Activated CD8-positive, alpha-beta memory T cell treated with anti-CD3 and anti-CD28 coated beads for 36 hours (primary cell): Measurements from ENCODE around the gene RPS4Y2. TPM values are rescaled to one million over a fixed set of nuclear protein-coding genes. Genes with fewer than 3 reads are reported as not detected.

ENCODE experiments used
- CTCF ChIA-PET: fragments of 350-600 bp; sonication (Branson Sonifier 250); formaldehyde crosslinking; loops from one replicate; lab custom pipeline; 2021; ENCODE audit warnings: antibody characterized with exemption; lab: Charles Lee
- POLR2A ChIA-PET: fragments of 350-600 bp; sonication (Branson Sonifier 250); formaldehyde crosslinking; loops from one replicate; lab custom pipeline; 2021; ENCODE audit warnings: antibody characterized with exemption; lab: Charles Lee
- total RNA-seq, 2 experiments: library from RNA; stranded (reverse); gene quantifications; one replicate each; pipeline ENCODE4 v1.2.3, GENCODE V29; 2021

Gene RPS4Y2
- total RNA-seq = not detected

DNA sequence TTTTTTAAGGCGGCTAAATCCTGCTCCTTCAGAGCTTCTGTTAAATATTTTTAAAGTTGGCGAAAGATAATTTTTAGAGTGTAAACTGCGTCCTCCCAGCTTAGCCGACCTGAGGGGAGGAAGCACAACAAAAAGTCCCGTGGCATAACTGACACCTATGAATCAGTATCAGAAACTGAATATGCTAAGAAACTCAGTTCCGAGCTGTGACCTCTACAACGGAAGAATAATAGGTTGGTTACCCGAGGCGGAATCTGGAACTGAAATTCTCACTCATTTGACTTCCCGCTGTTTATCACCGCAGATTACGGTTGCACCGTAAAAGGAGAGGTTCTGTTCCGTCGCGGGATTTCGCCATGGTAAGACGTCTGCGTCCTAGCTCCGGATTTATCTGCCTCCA, at the start of gene RPS4Y2:
Gene RPS4Y2, plus strand, starts transcription at position 301 of the 400 bp plus-strand sequence. Its CDS starts 56 bp downstream, at position 357.
- ChIA-PET CTCF (no interaction called here), POLR2A (no interaction called here)

- POLR2A ChIA-PET = no interaction called here
Observed at GRCh38 chrY:20714391-20714790, 41.5 kb upstream of the RPS4Y2 start.

GRCh38 chrY:20726184-20726907, 29.6 kb upstream of the RPS4Y2 start:
- POLR2A ChIA-PET = no interaction called here

More at GRCh38 chrY:20714391-20714790, 41.5 kb upstream of the RPS4Y2 start:
- CTCF ChIA-PET = no interaction called here

DNA sequence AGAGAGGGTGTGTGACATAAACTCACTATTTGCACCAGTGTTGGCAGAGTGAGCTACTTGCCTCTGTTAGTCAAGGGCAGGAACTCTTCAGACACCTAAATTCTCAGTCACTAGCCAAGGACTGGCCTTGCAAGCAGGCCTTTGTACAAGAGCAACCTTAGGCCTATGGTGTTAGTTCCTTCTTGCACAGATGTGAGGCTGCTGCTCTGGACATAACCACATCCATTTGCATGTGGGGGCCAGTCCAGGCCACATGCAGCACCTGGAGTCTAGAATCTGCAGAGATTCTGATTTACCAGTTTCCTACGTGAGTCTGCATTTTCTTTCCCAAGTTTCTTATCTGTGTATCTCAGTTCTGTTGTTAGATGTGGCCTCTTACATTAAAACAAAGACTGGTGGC, 20.7 kb upstream of the RPS4Y2 start:
- ChIA-PET CTCF (no interaction called here), POLR2A (no interaction called here)

More at GRCh38 chrY:20726184-20726907, 29.6 kb upstream of the RPS4Y2 start:
- CTCF ChIA-PET = no interaction called here

- ChIA-PET POLR2A (interaction anchor here (0.7 kb wide), 1 partner anchor 116 kb away, joined by 3 read pairs; no protein-coding TSS in a partner anchor), CTCF (no interaction called here)
Observed at GRCh38 chrY:20739806-20740205, 16.1 kb upstream of the RPS4Y2 start.

GRCh38 chrY:20740609-20741008, 15.3 kb upstream of the RPS4Y2 start:
- CTCF ChIA-PET = no interaction called here

DNA sequence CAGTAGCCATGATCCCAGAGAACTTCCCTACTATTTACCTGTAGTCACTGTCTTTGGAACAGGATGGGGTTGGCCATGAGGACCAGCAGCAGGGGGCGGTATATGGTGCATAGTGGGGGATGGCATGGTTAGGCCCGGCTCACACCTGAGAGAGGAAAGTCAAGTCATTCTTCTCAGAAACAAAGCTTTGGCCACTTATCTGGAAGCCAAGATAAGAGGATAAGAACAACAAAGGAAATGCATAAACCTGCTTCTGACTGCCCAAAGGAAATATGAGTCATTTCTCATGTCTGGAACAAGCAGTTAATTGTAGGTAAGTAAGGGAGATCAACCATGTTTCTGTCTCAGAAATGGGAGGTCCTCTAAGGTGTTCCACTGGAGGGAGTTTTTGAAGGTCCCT, 10.8 kb upstream of the RPS4Y2 start:
- POLR2A ChIA-PET = no interaction called here
- CTCF ChIA-PET = no interaction called here

More at GRCh38 chrY:20740609-20741008, 15.3 kb upstream of the RPS4Y2 start:
- POLR2A ChIA-PET = interaction anchor here (0.7 kb wide), 1 partner anchor 117 kb away, joined by 3 read pairs; no protein-coding TSS in a partner anchor

DNA sequence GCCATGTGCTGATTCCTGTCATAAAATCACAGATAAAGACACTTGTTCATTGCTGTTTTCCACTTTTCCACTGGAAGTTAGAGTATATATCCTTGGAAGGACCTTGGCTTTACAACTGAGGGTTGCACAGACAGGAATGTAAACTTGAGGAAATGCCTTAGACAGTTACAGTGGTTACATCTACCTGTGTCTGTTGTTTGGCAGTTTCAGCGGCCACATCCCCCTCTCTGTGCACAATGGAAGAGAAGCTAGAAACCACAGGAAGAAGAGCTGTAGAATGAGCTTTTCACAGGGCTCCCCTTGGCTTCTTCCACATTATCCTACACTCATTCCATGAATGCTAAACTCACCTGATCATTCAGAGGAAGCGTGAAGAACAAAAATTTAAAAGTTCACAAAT, 9.0 kb upstream of the RPS4Y2 start:
- CTCF ChIA-PET = no interaction called here
- POLR2A ChIA-PET = no interaction called here

- CTCF ChIA-PET = no interaction called here
- POLR2A ChIA-PET = no interaction called here
Observed at GRCh38 chrY:20763869-20764268, 8.0 kb downstream of the RPS4Y2 start.

GRCh38 chrY:20765117-20765516, 9.2 kb downstream of the RPS4Y2 start:
- CTCF ChIA-PET = no interaction called here

GRCh38 chrY:20770755-20771154, 14.8 kb downstream of the RPS4Y2 start:
- CTCF ChIA-PET = no interaction called here
- POLR2A ChIA-PET = no interaction called here

More at GRCh38 chrY:20765117-20765516, 9.2 kb downstream of the RPS4Y2 start:
- POLR2A ChIA-PET = no interaction called here

DNA sequence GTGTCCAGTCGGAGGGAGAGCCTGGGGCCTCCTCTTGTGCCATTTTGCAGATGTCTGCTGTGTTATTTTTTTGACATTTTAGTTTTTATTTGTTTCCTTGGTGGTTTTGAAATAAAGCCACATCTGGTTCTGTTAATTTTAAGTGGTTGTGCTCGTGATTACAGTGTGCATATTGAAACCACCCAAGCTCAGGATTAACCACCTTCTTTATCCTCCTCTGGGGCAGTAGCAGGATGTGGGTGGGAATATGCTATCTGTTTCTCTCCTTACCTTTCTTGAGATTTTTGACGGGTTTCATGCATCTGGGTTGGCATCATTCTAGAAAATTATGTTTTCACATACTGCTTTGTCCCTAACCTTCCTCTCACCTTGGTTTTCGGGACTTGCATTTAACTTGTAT, 20.2 kb downstream of the RPS4Y2 start:
- ChIA-PET CTCF (no interaction called here), POLR2A (no interaction called here)

- ChIA-PET POLR2A (no interaction called here), CTCF (no interaction called here)
Observed at GRCh38 chrY:20780104-20780654, 24.3 kb downstream of the RPS4Y2 start.

DNA sequence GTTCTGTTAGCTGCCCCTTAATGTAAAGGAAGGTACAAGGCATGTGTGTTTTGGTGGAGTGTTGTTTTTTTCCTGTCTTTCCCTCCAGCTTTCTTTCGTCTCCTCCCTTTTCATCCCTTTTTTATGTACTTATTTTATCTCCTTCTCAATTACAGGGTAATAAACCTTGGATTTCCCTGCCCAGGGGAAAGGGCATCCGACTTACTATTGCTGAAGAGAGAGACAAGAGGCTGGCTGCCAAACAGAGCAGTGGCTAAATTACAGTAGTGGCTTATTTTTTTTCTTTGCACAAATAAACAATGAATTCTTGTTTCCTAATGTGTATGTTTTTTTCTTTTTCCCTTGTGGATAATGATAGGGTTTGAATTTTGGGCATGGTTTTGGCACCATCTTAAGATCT, 24.9 kb downstream of the RPS4Y2 start:
- ChIA-PET POLR2A (no interaction called here), CTCF (no interaction called here)

DNA sequence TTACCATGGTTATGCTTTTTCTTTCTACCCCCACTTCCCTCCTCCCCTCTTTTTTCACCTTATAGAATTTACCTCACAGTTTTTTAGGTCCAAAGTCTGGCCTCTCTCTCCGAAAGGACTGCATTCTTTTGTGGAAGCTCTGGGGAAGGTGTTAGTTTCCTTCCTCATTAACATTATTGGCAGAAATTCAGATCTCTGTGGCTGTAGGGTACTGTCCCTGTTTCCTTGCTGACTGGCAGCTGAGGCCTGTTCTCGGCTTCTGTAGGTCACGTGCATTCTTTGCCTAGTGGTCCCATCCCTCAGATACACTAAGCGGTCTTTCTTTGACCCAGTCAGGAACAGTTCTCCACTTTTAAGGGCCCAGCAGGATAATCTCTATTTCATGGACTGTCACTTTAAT, 25.5 kb downstream of the RPS4Y2 start:
- POLR2A ChIA-PET = no interaction called here
- CTCF ChIA-PET = no interaction called here

DNA sequence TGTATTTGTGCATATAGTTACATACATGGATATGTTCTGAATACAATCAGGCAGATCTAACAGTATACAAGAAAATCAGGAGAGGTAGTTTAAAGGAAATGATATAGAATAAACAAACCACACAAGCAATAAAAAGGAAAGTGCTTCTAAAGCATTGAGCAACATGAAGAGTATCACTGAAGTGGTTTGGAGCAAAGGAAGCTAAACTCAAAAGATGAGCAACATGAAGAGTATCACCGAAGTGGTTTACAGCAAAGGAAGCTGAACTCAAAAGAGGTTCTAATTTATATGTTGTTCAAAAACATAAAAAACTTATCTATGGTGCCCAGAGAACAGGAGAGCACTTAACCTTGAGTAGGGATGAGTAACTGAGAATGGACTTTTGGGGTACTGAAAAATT, 29.1 kb downstream of the RPS4Y2 start:
- POLR2A ChIA-PET = no interaction called here

DNA sequence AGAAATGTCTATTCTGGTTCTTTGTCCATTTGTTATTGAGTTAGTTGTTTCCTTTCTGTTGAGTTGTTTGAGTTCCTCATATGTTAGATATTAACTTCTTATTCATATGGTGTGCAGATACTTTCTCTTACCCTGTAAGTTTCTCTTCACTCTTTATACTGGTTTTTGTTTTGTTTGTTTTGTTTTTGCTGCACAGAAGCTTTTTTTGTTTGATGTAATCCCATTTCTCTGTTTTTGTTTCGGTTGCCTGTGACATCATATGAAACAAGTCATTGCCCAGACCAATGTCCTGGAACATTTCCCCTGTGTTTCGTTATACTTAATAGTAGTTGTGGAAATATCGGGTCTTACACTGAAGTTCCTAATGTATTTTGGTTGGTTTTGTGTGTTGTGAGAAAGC, 31.2 kb downstream of the RPS4Y2 start:
- CTCF ChIA-PET = no interaction called here
- POLR2A ChIA-PET = no interaction called here

More for the DNA sequence above, 29.1 kb downstream of the RPS4Y2 start:
- CTCF ChIA-PET = no interaction called here

DNA sequence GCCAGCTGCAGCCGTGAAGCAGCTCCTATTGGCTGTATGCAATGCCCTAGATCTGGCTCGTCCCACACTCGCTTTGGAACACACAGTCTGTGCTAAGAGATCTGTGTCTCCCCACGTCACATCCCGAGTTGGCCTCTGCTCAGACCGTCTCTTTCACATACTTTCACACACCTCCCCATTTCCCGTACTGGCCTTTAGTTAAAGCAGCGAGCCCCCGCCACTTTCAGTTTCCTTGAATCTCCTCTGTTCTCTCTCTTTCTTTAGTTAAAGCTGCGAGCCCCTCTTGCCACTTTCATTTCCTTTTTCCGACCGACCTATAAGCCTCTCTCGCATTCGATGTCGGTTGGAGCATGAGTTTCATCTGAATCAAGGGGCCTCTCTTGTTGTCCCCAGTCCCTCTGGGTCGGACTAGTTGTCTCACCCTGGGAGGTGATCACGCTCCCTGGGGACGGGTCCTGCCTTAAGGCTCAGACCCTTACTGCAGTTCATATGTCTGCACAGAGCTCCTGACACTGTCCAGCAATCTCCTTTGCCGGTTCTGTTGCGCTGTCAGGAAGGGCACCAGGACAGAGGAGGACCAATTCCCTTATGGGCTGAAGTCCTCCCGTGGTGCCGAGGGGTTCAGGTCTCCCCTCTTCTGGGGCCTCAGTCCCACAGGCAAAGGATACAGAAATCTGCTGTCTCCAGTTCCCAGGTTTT, 42.6 kb downstream of the RPS4Y2 start:
- ChIA-PET POLR2A (no interaction called here), CTCF (no interaction called here)

- POLR2A ChIA-PET = no interaction called here
- CTCF ChIA-PET = no interaction called here
Observed at GRCh38 chrY:20802659-20803058, 46.8 kb downstream of the RPS4Y2 start.

GRCh38 chrY:20806243-20806642, 50.3 kb downstream of the RPS4Y2 start:
- CTCF ChIA-PET = no interaction called here

GRCh38 chrY:20813459-20813858, 57.6 kb downstream of the RPS4Y2 start:
- ChIA-PET CTCF (no interaction called here), POLR2A (no interaction called here)

More at GRCh38 chrY:20806243-20806642, 50.3 kb downstream of the RPS4Y2 start:
- POLR2A ChIA-PET = no interaction called here
